SH-SY5Y (cell line): Measurements from ENCODE around the gene CRTAC1.
A peak's percentile ranks its signal among the peaks of the same experiment; 100 is the strongest.

Experiments
- GATA2 ChIP-seq: IDR thresholded peaks from 2 replicates; pipeline ENCODE4 v1.6.1; 2011; ENCODE audit warnings: mild to moderate bottlenecking, low read depth, low read length
- GATA3 ChIP-seq: IDR thresholded peaks from 2 replicates; pipeline ENCODE4 v1.6.1; 2011; ENCODE audit warnings: low read depth, mild to moderate bottlenecking, low read length, moderate library complexity

- peak; percentile 24; the same call in 1 of the 2 replicates for TF ChIP-seq GATA2
- no peak for TF ChIP-seq GATA3
These were observed 161.1 kb downstream of the CRTAC1 start for GRCh38 chr10:97869091-97870042.
